Measurements from ENCODE around the gene DNAJB7. TPM values are rescaled to one million over a fixed set of nuclear protein-coding genes. Genes with fewer than 3 reads are reported as not detected.

DNAJB7 gene
- polyA plus RNA-seq, 1 donor (not counting 4 experiments of a cell fraction or from before 2014, with no cell fraction given) = not detected

DNA sequence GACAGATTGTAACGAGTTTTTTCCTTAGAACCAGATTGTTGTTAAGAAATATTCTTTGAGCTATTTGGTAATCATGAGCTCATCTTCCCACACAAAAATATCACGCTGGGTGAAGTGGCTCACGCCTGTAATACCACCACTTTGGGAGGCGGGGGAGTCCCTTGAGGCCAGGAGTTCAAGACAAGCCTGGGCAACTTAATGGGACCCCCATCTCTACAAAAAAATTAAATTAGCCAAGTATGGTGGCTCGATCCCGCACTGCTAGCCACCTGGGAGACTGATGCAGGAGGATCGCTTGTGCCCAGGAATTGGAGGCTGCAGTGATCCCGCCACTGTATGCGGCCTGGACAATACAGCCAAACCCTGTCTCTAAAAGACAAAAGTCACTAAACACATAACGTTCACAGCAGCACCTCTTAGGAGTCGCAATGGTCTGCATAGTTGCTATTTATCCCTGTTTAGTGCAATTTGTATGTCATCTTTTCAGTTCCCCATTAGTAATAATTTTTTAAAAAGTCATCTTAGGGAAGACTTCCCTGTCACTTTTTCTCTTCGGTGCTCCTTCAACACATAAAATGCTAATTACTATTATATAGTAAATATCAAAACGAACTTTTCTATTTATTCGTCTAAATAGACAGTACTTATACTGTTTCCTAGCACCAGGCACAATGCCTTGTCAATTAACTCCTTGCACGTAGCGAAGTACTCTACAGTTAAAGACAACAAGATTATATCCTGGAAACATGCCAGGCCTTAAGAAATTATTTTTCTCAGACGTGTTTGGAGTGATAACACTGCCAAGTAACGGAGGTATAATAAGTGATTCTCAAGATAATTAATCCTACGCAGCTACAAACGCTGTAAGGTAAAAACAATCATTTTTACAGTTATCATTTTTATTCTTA lies 6.6 kb downstream of the DNAJB7 start:
- Histone ChIP-seq H3K9me3 (ENCODE audit: control insufficient read depth, low read depth, low read length) (no peaks in the 10 kb centered on the region), H3K9me1 (ENCODE audit: control insufficient read depth, extremely low read depth, insufficient read depth, low read length) (no peaks in the 10 kb centered on the region), H2AFZ (ENCODE audit: control insufficient read depth, low read length) (no peak overlapping the region), H4K20me1 (ENCODE audit: control insufficient read depth, extremely low read depth, insufficient read depth, low read length) (no peaks in the 10 kb centered on the region), H3K4me2 (ENCODE audit: control insufficient read depth, extremely low read depth, insufficient read depth, low read depth, low read length) (peak overlapping the region; percentile 87), H3K27me3 (ENCODE audit: control insufficient read depth, extremely low read depth, insufficient read depth, low read length) (no peaks in the 10 kb centered on the region), H3K4me1 (ENCODE audit: control insufficient read depth, extremely low read depth, insufficient read depth, low read length) (peaks cover 27% of the 10 kb centered on the region), H3K4me3 (ENCODE audit: control insufficient read depth in 2 of 3, extremely low read depth in 1 of 3, insufficient read depth in 2 of 3, low read depth in 1 of 3, low read length in 3 of 3) (peak overlapping the region; percentile 89 to 99 (median 95)), H3K9ac (ENCODE audit: control insufficient read depth, extremely low read depth, insufficient read depth, low read length) (peak overlapping the region; percentile 97), H3K27ac (ENCODE audit: control insufficient read depth, insufficient read depth, low read length) (peak overlapping the region; percentile 98), H3K79me2 (ENCODE audit: control insufficient read depth, insufficient read depth, low read length) (peaks cover 94% of the 10 kb centered on the region), H3K36me3 (ENCODE audit: control insufficient read depth in 2 of 2, extremely low read depth in 1 of 2, insufficient read depth in 2 of 2, low read length in 2 of 2) (no peaks in the 10 kb centered on the region)
- TF ChIP-seq, protein P1, sequence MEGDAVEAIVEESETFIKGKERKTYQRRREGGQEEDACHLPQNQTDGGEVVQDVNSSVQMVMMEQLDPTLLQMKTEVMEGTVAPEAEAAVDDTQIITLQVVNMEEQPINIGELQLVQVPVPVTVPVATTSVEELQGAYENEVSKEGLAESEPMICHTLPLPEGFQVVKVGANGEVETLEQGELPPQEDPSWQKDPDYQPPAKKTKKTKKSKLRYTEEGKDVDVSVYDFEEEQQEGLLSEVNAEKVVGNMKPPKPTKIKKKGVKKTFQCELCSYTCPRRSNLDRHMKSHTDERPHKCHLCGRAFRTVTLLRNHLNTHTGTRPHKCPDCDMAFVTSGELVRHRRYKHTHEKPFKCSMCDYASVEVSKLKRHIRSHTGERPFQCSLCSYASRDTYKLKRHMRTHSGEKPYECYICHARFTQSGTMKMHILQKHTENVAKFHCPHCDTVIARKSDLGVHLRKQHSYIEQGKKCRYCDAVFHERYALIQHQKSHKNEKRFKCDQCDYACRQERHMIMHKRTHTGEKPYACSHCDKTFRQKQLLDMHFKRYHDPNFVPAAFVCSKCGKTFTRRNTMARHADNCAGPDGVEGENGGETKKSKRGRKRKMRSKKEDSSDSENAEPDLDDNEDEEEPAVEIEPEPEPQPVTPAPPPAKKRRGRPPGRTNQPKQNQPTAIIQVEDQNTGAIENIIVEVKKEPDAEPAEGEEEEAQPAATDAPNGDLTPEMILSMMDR (optimal IDR thresholded peaks at IDR 0.05 in 1 of 3, IDR thresholded peaks at IDR 0.05 in 1 of 3, conservative IDR thresholded peaks at IDR 0.05 in 1 of 3; ENCODE audit: extremely low read depth in 1 of 3, insufficient read depth in 2 of 3, low read length in 3 of 3) = no peak
- TF ChIP-seq EZH2 (IDR thresholded peaks at IDR 0.05; ENCODE audit: low read length) = no peak
- FAIRE-seq (no peak), DNase-seq (ENCODE audit: low read depth, low spot score) (no peak)
- dilution Hi-C loops (cut with MboI; ENCODE audit: extremely low pct_ligation_motif_present, low sequenced_read_pairs) = no loop called here

DNA sequence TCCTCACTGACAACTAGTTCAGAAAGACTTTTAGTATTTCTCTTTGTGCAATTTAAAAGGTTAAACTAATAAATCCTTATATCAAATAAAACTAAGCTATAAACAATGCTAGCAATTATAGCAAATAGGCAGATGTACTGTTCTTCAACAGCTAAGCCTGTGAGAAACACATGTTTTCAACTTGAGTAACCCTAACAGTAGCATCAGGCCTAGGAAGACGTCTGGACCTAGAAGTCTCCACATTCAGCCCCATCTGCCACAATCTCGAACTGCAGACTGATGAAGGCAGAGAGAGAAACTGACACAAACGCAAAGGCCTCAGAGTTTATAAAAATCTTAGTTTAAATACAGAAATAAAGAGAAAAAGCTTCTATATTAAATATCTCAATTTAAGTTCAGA lies 8.0 kb downstream of the DNAJB7 start:
- DNase-seq (ENCODE audit: low read depth, low spot score) (no peak), FAIRE-seq (no peak)
- Histone ChIP-seq H3K79me2 (ENCODE audit: control insufficient read depth, insufficient read depth, low read length) (peaks cover 92% of the 10 kb centered on the region), H3K9me3 (ENCODE audit: control insufficient read depth, low read depth, low read length) (no peaks in the 10 kb centered on the region), H3K4me2 (ENCODE audit: control insufficient read depth, extremely low read depth, insufficient read depth, low read depth, low read length) (peak overlapping the region; percentile 87), H3K27ac (ENCODE audit: control insufficient read depth, insufficient read depth, low read length) (peak overlapping the region; percentile 59), H3K9me1 (ENCODE audit: control insufficient read depth, extremely low read depth, insufficient read depth, low read length) (no peaks in the 10 kb centered on the region), H3K36me3 (ENCODE audit: control insufficient read depth in 2 of 2, extremely low read depth in 1 of 2, insufficient read depth in 2 of 2, low read length in 2 of 2) (peaks cover 0 to 3% of the 10 kb centered on the region in 2 experiments), H2AFZ (ENCODE audit: control insufficient read depth, low read length) (no peak overlapping the region), H3K4me3 (ENCODE audit: control insufficient read depth in 2 of 3, extremely low read depth in 1 of 3, insufficient read depth in 2 of 3, low read depth in 1 of 3, low read length in 3 of 3) (peak overlapping the region; percentile 2 to 99 (median 95)), H4K20me1 (ENCODE audit: control insufficient read depth, extremely low read depth, insufficient read depth, low read length) (no peaks in the 10 kb centered on the region), H3K9ac (ENCODE audit: control insufficient read depth, extremely low read depth, insufficient read depth, low read length) (peak overlapping the region; percentile 97), H3K27me3 (ENCODE audit: control insufficient read depth, extremely low read depth, insufficient read depth, low read length) (no peaks in the 10 kb centered on the region), H3K4me1 (ENCODE audit: control insufficient read depth, extremely low read depth, insufficient read depth, low read length) (peaks cover 26% of the 10 kb centered on the region)
- TF ChIP-seq, protein P1 (optimal IDR thresholded peaks at IDR 0.05 in 1 of 3, IDR thresholded peaks at IDR 0.05 in 1 of 3, conservative IDR thresholded peaks at IDR 0.05 in 1 of 3; ENCODE audit: extremely low read depth in 1 of 3, insufficient read depth in 2 of 3, low read length in 3 of 3) = no peak
- no peak for TF ChIP-seq EZH2 (IDR thresholded peaks at IDR 0.05; ENCODE audit: low read length)
- dilution Hi-C loops (cut with MboI; ENCODE audit: extremely low pct_ligation_motif_present, low sequenced_read_pairs) = no loop called here
